Measurements from ENCODE around the gene CEP135. TPM values are rescaled to one million over a fixed set of nuclear protein-coding genes. Genes with fewer than 3 reads are reported as not detected.

CEP135 gene
- total and polyA plus RNA-seq, 2 experiments from 2014 or later: 5.7 to 6.6 TPM

DNA sequence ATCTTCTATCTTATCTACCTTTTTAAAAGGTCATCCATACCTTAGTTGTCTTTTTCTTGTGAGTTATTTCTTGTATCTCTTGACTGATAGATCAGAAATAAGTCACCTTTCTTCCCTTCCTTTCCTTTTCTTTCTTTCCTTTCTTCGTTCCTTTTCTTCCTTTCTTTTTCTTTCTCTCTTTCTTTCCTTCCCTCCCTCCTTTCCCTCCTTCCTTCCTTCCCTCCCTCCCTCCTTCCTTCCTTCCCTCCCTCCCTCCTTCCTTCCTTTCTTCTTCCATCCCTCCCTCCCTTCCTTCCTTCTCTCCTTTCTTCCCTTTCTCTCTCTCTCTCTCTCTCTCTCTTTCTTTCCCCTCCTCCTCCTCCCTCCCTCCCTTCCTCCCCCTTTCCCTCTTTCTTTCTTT lies 93.5 kb downstream of the CEP135 start:
- Histone ChIP-seq H3K4me2 (ENCODE audit: unreplicated experiment) (no peak overlapping the region), H3K9me2 (ENCODE audit: insufficient read depth) (no peaks in the 10 kb centered on the region), H4K20me1 (ENCODE audit: insufficient read depth) (no peaks in the 10 kb centered on the region), H3K36me3 (ENCODE audit: low read depth) (no peaks in the 10 kb centered on the region), H2AFZ (no peak overlapping the region), H3F3A (ENCODE audit: insufficient read depth) (no peaks in the 10 kb centered on the region), H3K79me2 (ENCODE audit: insufficient read depth) (no peaks in the 10 kb centered on the region), H3K9ac (no peak overlapping the region), H3K9me3 (ENCODE audit: low read depth) (no peaks in the 10 kb centered on the region), H3K27me3 (replicated peaks; ENCODE audit: insufficient read depth) (peaks cover 13% of the 10 kb centered on the region; the same call in 1 of the 2 replicates), H3K4me1 (ENCODE audit: insufficient read depth) (no peaks in the 10 kb centered on the region), H3K27ac (no peak overlapping the region), H3K4me3 (no peak overlapping the region)
- in situ Hi-C loops (cut with MboI): no loop called here
- no peak for TF ChIP-seq EZH2 (IDR thresholded peaks at IDR 0.05; ENCODE audit: insufficient read depth, poor library complexity, severe bottlenecking)
- no peak for TF ChIP-seq EZH2phosphoT487 (IDR thresholded peaks at IDR 0.05; ENCODE audit: insufficient read depth, low read depth)
- WGBS, 2 experiments (ENCODE audit: low coverage in 1 of 2, low lambda C conversion rate in 2 of 2, missing lambda C conversion rate in 2 of 2): 32% methylated on average over 1 of the region's 1 CpG; no CpG with 5 or more reads in 1 of the 2 experiments
- DNase-seq: no peak

DNA sequence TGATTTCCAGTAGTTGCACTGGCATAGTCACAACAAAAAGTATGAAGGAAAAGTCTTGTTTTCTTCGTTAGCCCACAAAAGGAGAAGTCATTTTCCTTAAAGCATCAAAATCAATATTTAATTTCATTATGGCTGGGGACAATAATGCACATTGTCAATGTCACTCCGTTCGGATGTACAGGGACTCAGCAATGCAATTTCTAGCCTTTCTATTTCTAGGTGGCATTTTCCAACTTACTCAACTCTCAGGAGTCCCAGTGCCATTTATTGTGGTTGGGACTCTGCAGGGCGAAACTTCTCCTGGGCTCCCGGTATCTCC lies 99.6 kb downstream of the CEP135 start:
- peaks cover 52% of the 10 kb centered on the region for H3K27me3 ChIP-seq (replicated peaks; ENCODE audit: insufficient read depth)
- in situ Hi-C loops (cut with MboI): no loop called here
- no peaks in the 10 kb centered on the region for H3K9me2 ChIP-seq (ENCODE audit: insufficient read depth)
- no peaks in the 10 kb centered on the region for H3K79me2 ChIP-seq (ENCODE audit: insufficient read depth)
- no peak overlapping the region for H3K9ac ChIP-seq
- no peaks in the 10 kb centered on the region for H3K36me3 ChIP-seq (ENCODE audit: low read depth)
- WGBS, 2 experiments (ENCODE audit: low coverage in 1 of 2, low lambda C conversion rate in 2 of 2, missing lambda C conversion rate in 2 of 2): 11 to 17% methylated on average over 5 of the region's 5 CpGs
- H3K4me3 ChIP-seq: peak overlapping the region; percentile 68
- no peak for DNase-seq
- H3K27ac ChIP-seq: no peak overlapping the region
- TF ChIP-seq EZH2phosphoT487 (IDR thresholded peaks at IDR 0.05; ENCODE audit: insufficient read depth, low read depth): no peak
- peak; percentile 36 for TF ChIP-seq EZH2 (IDR thresholded peaks at IDR 0.05; ENCODE audit: insufficient read depth, poor library complexity, severe bottlenecking)
- no peaks in the 10 kb centered on the region for H3K9me3 ChIP-seq (ENCODE audit: low read depth)
- peaks cover 6% of the 10 kb centered on the region; the same call in 1 of the 2 replicates for H3K4me1 ChIP-seq (ENCODE audit: insufficient read depth)
- no peaks in the 10 kb centered on the region for H4K20me1 ChIP-seq (ENCODE audit: insufficient read depth)
- H2AFZ ChIP-seq: peak overlapping the region; percentile 76; the same call in 1 of the 2 replicates
- no peaks in the 10 kb centered on the region for H3F3A ChIP-seq (ENCODE audit: insufficient read depth)
- H3K4me2 ChIP-seq (ENCODE audit: unreplicated experiment): peak overlapping the region; percentile 83

DNA sequence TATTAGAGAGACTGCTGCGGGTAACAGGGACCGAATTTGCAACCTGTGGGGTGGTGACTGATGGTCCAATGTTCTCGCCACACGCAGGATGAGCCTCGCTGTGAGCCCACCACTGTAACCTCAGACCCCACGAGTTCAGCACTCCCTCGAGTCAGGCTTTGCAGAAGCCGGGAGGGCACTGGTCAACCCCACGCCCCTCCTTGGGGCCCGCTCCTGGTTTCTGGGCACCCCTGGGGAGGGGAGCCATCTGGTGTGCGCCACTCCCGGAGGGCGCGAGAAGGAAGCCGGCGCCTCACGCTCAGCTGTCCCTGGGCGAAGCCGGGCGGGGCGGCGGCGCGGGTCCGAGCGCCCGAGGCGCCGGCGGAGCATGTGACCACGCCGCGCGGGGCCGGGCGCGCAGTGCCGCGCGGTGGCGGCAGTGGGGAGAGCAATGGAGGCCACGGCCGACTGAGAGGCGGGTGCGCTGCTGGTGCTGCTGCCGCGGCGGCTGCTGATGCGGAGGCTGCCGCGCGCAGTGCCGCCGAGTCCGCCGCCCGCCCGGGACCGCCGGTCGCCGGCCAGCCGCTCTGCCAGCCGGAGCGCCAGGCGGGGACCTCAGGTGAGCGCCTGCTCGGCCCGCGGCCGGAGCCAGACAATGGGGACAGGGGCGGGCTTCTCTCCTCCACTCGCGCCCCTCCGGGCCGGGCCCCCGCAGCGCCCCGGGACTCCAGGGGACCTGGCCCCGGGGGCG lies 100.1 kb downstream of the CEP135 start:
- peak overlapping the region; percentile 68 for H3K4me3 ChIP-seq
- H3K9me3 ChIP-seq (ENCODE audit: low read depth): no peaks in the 10 kb centered on the region
- TF ChIP-seq EZH2 (IDR thresholded peaks at IDR 0.05; ENCODE audit: insufficient read depth, poor library complexity, severe bottlenecking) (no peak), EZH2phosphoT487 (IDR thresholded peaks at IDR 0.05; ENCODE audit: insufficient read depth, low read depth) (no peak)
- 0 to 3% methylated on average over 36 to 61 of the region's 81 CpGs for WGBS, 2 experiments (ENCODE audit: low coverage in 1 of 2, low lambda C conversion rate in 2 of 2, missing lambda C conversion rate in 2 of 2)
- no peaks in the 10 kb centered on the region for H3F3A ChIP-seq (ENCODE audit: insufficient read depth)
- no peaks in the 10 kb centered on the region for H3K36me3 ChIP-seq (ENCODE audit: low read depth)
- H3K79me2 ChIP-seq (ENCODE audit: insufficient read depth): no peaks in the 10 kb centered on the region
- H4K20me1 ChIP-seq (ENCODE audit: insufficient read depth): no peaks in the 10 kb centered on the region
- H3K27ac ChIP-seq: no peak overlapping the region
- peak overlapping the region; percentile 76 for H2AFZ ChIP-seq
- in situ Hi-C loops (cut with MboI): no loop called here
- peaks cover 6% of the 10 kb centered on the region; the same call in 1 of the 2 replicates for H3K4me1 ChIP-seq (ENCODE audit: insufficient read depth)
- H3K9ac ChIP-seq: no peak overlapping the region
- H3K27me3 ChIP-seq (replicated peaks; ENCODE audit: insufficient read depth): peaks cover 58% of the 10 kb centered on the region
- H3K9me2 ChIP-seq (ENCODE audit: insufficient read depth): no peaks in the 10 kb centered on the region
- peak; percentile 67 for DNase-seq
- H3K4me2 ChIP-seq (ENCODE audit: unreplicated experiment): peak overlapping the region; percentile 83

DNA sequence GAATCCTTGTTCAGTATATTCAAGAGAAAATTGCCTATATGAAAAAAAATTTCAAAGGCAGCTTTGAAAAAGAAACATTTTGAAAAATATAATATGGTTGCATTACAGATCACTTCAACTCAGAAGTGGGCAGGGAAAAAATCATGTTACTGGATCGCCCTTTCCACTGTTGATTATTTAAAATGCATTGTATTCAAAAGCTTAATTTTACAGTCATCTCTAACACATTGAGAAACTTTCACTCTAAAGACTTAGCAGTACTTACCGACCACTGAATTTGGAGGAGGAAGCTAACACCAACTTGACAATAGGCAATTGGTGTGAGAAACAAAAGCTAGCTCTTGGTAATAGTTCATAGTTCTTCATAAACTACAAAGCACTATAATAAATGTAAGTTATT lies 101.9 kb downstream of the CEP135 start:
- H3K4me2 ChIP-seq (ENCODE audit: unreplicated experiment): no peak overlapping the region
- no peak overlapping the region for H3K27ac ChIP-seq
- H3K27me3 ChIP-seq (replicated peaks; ENCODE audit: insufficient read depth): peaks cover 65% of the 10 kb centered on the region
- H3K9me3 ChIP-seq (ENCODE audit: low read depth): no peaks in the 10 kb centered on the region
- H3K79me2 ChIP-seq (ENCODE audit: insufficient read depth): no peaks in the 10 kb centered on the region
- peaks cover 6% of the 10 kb centered on the region; the same call in 1 of the 2 replicates for H3K4me1 ChIP-seq (ENCODE audit: insufficient read depth)
- no peak for DNase-seq
- H3K9ac ChIP-seq: no peak overlapping the region
- WGBS, 2 experiments (ENCODE audit: low coverage in 1 of 2, low lambda C conversion rate in 2 of 2, missing lambda C conversion rate in 2 of 2): 51 to 58% methylated on average over 2 of the region's 2 CpGs
- H3K4me3 ChIP-seq: no peak overlapping the region
- no peaks in the 10 kb centered on the region for H3F3A ChIP-seq (ENCODE audit: insufficient read depth)
- no peaks in the 10 kb centered on the region for H3K9me2 ChIP-seq (ENCODE audit: insufficient read depth)
- TF ChIP-seq EZH2 (IDR thresholded peaks at IDR 0.05; ENCODE audit: insufficient read depth, poor library complexity, severe bottlenecking): no peak
- TF ChIP-seq EZH2phosphoT487 (IDR thresholded peaks at IDR 0.05; ENCODE audit: insufficient read depth, low read depth): no peak
- no peaks in the 10 kb centered on the region for H4K20me1 ChIP-seq (ENCODE audit: insufficient read depth)
- no peak overlapping the region for H2AFZ ChIP-seq
- no peaks in the 10 kb centered on the region for H3K36me3 ChIP-seq (ENCODE audit: low read depth)
- in situ Hi-C loops (cut with MboI): no loop called here
